ENCODE measurements around the gene WBP11. TPM values are rescaled to one million over a fixed set of nuclear protein-coding genes. Genes with fewer than 3 reads are reported as not detected.
A peak's percentile ranks its signal among the peaks of the same experiment; 100 is the strongest.

Gene WBP11
- polyA plus RNA-seq, 4 donors, result 93.5 to 120 (median 103) TPM

DNA sequence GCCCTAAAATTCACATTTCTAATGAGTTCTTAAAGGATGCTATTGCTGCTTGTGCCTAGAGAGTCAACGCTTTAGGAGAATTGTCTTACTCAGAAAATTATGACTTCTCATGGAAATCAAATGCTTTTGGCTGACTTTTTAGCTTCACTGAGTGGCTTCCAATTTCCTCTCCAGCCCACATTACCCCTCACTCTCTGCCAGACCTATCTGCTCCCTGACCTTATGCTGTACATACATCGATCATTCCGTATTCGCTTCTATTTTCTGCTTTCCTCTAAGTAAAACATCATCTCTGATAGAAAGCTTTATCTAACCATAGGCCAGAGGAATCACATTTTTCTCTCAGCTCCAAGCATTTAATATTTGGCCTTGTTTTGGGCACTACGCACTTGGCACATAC is 23.2 kb upstream of the WBP11 start:
- DNase-seq (ENCODE audit: low read depth in 4 of 4, low spot score in 2 of 4), result no peak

DNA sequence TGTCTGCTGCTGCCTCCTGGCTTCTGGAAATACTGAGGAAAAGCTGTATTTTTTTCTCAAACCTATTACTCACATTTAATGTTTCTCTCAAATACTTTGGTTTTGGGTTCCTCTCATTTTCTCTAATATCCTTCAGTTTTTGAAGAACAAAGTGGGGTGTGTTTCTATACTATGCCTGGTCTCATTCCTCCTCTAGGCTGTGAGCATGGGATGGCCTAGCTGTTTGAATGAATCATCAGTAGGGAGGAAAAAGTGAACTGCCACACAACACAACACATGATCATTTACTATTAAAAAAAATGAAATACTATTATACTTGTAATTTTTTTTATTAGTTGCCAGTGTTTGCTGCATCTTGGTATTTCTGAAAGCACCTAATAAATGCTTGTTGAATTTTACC is 22.0 kb upstream of the WBP11 start:
- no peak for DNase-seq (ENCODE audit: low read depth in 4 of 4, low spot score in 2 of 4)

GRCh38 chr12:14824012-14824634 is 20.8 kb upstream of the WBP11 start:
- no peak for DNase-seq (ENCODE audit: low read depth in 4 of 4, low spot score in 2 of 4)

DNA sequence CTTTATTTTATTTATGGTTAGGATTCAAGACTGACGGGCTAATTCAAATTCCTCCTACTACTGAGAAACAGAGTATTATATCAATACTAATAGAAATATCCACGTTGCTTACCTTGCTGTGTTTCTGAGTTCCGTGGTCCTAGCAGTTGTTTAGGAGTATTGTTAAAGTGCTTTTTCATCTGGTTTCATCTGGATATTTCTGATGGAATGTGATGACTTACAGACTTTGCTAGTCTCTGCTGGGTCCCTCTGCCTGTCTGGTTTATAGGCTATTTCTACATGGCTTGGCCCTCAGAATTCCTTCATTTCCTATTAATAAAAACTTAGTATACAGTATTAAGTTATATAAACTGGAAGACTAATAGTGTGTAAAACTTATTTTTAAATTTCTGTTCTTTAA is 10.7 kb upstream of the WBP11 start, which contains the start of gene SMCO3:
SMCO3 (minus strand) TSS at position 169 of the 400 bp plus-strand sequence. CDS start 7,502 bp downstream, outside the sequence.
- no peak for DNase-seq (ENCODE audit: low read depth in 4 of 4, low spot score in 2 of 4)

DNA sequence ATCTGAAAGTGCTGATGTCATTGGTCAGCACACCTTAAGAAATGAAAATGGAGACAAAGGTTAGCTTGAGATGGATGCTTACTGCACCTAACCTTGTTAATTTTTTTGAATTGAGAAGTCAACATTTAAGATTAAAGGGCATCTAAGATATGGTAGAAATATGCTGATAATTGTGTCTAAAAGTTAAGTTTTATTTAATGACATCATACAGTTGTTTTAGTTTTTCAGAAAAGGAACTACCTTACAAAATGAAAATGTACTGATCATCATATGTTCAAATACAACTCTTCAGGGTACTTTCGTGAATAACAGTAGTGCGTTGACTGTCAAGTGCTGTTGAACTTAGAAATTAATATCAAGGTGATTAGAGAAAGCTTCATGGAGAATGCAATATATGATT is 8.2 kb upstream of the WBP11 start:
- no peak for DNase-seq (ENCODE audit: low read depth in 4 of 4, low spot score in 2 of 4)

DNA sequence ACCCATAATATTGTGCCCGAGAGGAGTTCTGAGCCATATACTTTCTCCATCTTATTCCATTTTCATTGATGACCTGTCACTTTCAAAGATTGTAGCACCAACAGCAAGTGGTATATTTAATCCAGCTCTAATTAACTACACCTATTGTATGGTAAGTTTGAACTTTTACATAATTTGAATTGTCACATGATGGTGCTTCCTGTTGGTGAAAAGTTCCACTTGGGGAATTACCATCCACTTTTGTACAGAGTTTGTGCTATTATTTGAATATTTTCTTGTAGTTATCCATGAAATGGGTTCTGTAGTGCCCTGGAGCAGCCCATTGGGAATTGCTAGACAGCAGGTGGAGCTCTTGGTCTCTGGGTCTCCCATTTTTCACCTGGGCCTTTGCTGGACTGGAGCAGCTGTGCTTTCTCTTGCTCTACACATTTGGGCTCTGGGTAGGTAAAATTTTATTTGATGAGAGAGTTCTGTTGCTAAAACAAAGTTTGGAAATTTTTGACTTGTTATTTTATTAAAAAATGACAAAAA is 7.7 kb upstream of the WBP11 start:
- no peak for DNase-seq (ENCODE audit: low read depth in 4 of 4, low spot score in 2 of 4)

DNA sequence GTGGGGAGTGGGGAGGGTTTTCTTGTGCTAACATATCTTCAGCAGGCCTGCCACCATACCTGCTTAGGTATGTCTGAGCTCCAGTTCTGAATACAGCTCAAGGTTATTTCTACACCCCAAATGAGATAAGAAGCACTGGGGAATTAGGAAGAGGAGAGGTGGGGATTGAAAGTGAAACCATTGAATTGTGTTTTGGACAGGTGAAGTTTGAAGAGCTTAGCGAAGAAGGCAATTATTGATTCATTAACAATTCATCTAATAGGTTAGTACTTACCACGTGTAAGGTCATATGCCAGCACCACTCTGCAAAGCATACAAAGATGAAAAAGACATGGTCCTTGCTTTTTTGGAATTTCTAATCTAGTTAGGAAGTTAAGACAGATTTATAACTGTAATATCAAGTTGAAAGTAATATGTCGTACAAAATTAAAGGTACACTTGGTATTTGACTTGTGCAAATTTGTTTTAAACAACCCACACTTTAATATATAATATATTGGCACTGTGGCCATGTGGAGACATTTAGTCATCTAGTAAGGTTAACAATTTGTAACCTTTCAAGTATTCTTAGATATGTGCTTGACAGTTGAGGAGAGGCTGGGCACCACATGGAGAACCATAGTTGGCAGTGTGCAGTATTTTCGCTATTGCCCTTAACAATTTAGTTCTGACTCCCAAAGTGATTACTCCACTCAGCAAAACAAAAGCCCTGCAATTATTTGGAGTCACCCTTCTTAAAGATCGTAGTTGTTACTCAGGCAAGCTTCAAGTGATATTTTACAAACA is 7.1 kb upstream of the WBP11 start:
- DNase-seq (ENCODE audit: low read depth in 4 of 4, low spot score in 2 of 4), result no peak

GRCh38 chr12:14803830-14804160 is 517 bp upstream of the WBP11 start:
- DNase-seq (ENCODE audit: low read depth in 4 of 4, low spot score in 2 of 4), result peak in 1 of 4 donors; percentile 19

- DNase-seq (ENCODE audit: low read depth in 4 of 4, low spot score in 2 of 4), result peak; percentile 47 to 77 (median 51)
Observed at GRCh38 chr12:14802721-14803010, 612 bp downstream of the WBP11 start.

DNA sequence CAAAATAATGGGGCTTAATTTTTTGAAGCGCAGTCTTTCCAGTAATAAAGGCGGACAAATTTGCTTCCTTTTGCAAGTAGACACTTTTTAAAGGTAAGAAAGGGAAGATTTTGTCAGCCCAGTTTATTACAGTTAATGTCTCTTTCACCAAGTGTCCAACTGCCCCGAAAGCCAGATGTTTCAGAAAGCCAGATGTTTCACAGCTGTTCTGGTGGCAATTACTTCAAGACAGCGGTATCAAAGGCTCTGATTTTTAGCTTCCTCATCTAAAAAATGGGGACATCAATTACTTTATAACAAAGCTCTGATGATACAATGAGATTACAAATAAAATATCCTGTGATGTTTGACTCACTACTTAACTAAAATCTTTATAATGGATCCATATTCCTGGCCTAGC is 1.0 kb downstream of the WBP11 start:
- DNase-seq (ENCODE audit: low read depth in 4 of 4, low spot score in 2 of 4), result no peak

GRCh38 chr12:14795028-14795448 is 8.2 kb downstream of the WBP11 start:
- no peak for DNase-seq (ENCODE audit: low read depth in 4 of 4, low spot score in 2 of 4)

DNA sequence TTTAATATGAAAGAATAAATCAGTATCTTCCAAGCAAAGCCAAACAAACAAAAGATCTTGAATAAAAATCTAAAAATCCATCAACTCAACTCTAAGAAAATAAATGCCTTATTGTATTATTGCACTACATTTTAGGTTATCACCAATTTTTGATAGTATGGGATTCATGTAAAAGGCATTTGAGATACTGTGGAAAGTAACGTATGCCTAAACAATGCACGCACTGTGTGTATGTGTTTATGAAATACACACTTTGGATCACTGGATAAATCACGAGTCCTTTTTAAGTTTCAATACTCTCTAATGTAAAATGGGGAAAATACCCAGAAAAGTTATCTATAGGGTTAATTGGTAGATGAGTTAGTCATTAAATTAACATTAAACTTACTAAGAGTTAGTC is 17.7 kb downstream of the WBP11 start:
- DNase-seq (ENCODE audit: low read depth in 4 of 4, low spot score in 2 of 4), result no peak

GRCh38 chr12:14784471-14784870 is 18.8 kb downstream of the WBP11 start:
- no peak for DNase-seq (ENCODE audit: low read depth in 4 of 4, low spot score in 2 of 4)

- no peak for DNase-seq (ENCODE audit: low read depth in 4 of 4, low spot score in 2 of 4)
Observed at GRCh38 chr12:14782756-14783155, 20.5 kb downstream of the WBP11 start.

- DNase-seq (ENCODE audit: low read depth in 4 of 4, low spot score in 2 of 4), result no peak
Observed at GRCh38 chr12:14781563-14781962, 21.7 kb downstream of the WBP11 start.

DNA sequence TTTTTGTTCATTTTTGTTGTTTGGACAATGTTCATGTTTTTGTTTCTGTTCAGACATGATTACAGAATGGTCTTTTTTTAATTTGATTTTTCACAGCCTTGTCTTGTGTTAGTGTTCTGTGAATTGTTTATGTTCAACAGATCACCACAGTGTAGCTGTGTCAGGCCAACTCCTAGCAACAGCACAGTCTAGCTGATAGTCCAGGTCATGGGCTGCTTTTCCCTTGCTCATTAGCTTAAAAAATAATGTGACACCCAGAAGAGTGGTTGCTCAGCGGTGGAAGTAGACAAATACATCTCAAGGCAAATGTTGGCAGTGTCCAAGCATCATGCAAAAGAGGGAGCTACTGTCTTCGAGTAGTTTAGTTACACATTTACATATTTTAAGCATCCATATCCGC is 22.4 kb downstream of the WBP11 start:
- no peak for DNase-seq (ENCODE audit: low read depth in 4 of 4, low spot score in 2 of 4)

GRCh38 chr12:14779834-14780233 is 23.4 kb downstream of the WBP11 start:
- no peak for DNase-seq (ENCODE audit: low read depth in 4 of 4, low spot score in 2 of 4)

DNA sequence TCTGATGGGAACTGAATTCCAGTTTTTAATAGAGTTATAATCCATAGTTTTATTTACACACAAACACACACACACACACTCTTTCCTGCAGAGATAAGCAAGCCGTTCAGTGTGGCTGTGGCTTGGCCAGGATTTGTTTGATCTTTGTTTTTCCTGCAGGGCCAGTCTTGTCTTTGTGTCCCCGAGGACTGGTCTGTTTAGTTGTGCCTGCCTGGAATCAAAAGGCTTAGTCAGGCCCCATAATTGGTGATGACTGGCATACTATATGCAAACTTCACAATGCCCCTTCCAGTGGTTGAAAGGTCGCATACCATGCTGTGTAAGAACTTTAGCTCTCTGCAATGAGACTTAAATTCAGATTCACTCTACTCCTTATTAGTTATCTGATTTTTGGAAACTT is 26.0 kb downstream of the WBP11 start:
- no peak for DNase-seq (ENCODE audit: low read depth in 4 of 4, low spot score in 2 of 4)

- DNase-seq (ENCODE audit: low read depth in 4 of 4, low spot score in 2 of 4), result no peak
Observed at GRCh38 chr12:14776236-14776961, 26.9 kb downstream of the WBP11 start.

GRCh38 chr12:14775636-14775980 is 27.7 kb downstream of the WBP11 start:
- no peak for DNase-seq (ENCODE audit: low read depth in 4 of 4, low spot score in 2 of 4)

- peak in 1 of 4 donors; percentile 48 for DNase-seq (ENCODE audit: low read depth in 4 of 4, low spot score in 2 of 4)
Observed at GRCh38 chr12:14774906-14775635, 28.2 kb downstream of the WBP11 start.

Measured in left renal cortex interstitium (tissue), 4 donors.